ENCODE measurements around the gene NIN.
"Not testable (repeated sequence)": the region's sequence is repeated elsewhere in the genome, so short reads cannot be mapped to it uniquely, and the experiment has no call there.

Gene NIN

DNA sequence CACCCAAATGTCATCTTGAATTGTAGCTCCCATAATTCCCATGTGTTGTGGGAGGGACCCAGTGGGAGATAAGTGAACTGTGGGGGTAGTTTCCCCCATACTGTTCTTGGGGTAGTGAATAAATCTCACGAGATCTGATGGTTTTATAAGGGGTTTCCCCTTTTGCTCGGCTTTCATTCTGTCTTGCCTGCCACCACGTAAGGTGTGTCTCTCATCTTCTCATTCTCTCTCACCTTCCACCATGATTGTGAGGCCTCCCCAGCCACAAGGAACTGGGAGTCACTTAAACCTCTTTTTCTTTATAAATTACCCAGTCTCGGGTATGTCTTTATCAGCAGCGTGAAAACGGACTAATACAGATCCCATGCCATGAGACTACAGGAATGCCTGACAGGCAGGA lies 11.7 kb downstream of the NIN start:
- not testable (repeated sequence) for DNase-seq (ENCODE audit: low read depth in 4 of 4, low spot score in 1 of 4)

- no peak for DNase-seq (ENCODE audit: low read depth in 4 of 4, low spot score in 1 of 4)
Observed at GRCh38 chr14:50816395-50817047, 14.4 kb downstream of the NIN start.

DNA sequence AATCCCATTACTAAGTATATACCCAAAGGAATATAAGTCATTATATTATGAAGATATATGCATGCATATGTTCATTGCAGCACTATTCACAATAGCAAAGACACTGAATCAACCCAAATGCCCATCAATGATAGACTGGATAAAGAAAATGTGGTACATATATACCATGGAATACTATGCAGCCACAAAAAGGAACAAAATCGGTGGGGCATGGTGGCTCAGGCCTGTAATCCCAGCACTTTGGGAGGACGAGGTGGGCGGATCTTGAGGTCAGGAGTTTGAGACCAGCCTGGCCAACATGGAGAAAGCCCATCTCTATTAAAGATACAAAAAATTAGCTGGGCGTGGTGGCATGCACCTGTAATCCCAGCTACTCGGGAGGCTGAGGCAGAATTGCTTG lies 15.4 kb downstream of the NIN start:
- DNase-seq (ENCODE audit: low read depth in 4 of 4, low spot score in 1 of 4): not testable (repeated sequence)

DNA sequence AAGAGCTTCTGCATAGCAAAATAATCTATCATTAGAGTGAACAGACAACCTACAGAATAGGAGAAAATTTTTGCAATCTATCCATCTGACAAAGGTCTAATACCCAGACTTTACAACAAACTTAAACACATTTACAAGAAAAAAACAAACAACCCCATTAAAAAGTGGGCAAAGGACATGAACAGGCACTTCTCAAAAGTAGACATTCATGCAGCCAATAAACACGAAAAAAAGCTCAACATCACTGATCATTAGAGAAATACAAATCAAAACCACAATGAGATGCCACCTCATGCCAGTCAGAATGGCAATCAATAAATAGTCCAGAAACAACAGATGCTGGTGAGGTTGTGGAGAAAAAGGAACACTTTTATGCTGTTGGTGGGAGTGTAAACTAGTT lies 15.9 kb downstream of the NIN start:
- DNase-seq (ENCODE audit: low read depth in 4 of 4, low spot score in 1 of 4): not testable (repeated sequence)

GRCh38 chr14:50814161-50814560 lies 16.8 kb downstream of the NIN start:
- DNase-seq (ENCODE audit: low read depth in 4 of 4, low spot score in 1 of 4): no peak

GRCh38 chr14:50813544-50813863 lies 17.5 kb downstream of the NIN start:
- no peak for DNase-seq (ENCODE audit: low read depth in 4 of 4, low spot score in 1 of 4)

GRCh38 chr14:50812856-50813543 lies 18.0 kb downstream of the NIN start:
- no peak for DNase-seq (ENCODE audit: low read depth in 4 of 4, low spot score in 1 of 4)

- no peak for DNase-seq (ENCODE audit: low read depth in 4 of 4, low spot score in 1 of 4)
Observed at GRCh38 chr14:50812180-50812579, 18.8 kb downstream of the NIN start.

DNA sequence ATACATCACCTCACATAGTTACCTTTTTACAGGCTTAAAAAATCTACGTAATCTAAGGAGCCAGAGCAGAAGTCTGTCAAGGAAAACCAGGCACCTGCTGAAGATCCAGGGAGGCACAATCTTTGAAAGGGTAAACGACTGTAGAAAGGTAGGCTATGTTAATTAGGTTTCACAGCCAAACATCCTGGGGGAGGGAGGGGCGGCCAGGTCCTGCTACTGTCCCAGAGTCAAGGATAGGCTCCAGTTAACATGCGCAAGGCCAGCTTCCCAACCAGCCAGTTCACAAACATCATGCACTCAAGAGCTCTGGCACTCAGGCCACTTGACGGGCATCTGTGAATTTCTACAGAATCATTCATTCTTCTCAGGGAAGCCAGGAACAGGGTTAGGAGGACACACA lies 22.9 kb downstream of the NIN start:
- DNase-seq (ENCODE audit: low read depth in 4 of 4, low spot score in 1 of 4): no peak

GRCh38 chr14:50806241-50806933 lies 24.6 kb downstream of the NIN start:
- no peak for DNase-seq (ENCODE audit: low read depth in 4 of 4, low spot score in 1 of 4)

- DNase-seq (ENCODE audit: low read depth in 4 of 4, low spot score in 1 of 4): no peak
Observed at GRCh38 chr14:50805396-50805795, 25.6 kb downstream of the NIN start.

GRCh38 chr14:50804181-50804721 lies 26.7 kb downstream of the NIN start:
- no peak for DNase-seq (ENCODE audit: low read depth in 4 of 4, low spot score in 1 of 4)

DNA sequence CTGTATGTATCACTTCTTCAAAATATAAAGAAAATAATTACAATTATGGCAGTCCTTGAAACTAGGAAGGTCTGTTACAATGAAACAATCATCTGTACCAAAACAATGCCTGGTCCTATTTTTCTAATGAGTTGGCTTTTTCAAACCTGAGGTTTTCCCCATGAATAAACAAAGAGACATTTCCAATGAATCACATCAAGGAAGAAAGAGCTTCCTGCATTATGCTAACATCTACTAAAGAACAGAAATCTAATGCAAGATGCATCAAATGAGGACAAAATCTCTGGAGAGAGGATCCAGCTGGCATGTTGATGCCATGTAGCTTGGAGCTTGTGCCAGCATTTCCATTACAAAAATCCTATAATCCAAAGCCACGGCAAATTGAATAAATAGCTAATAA lies 29.3 kb downstream of the NIN start:
- no peak for DNase-seq (ENCODE audit: low read depth in 4 of 4, low spot score in 1 of 4)

GRCh38 chr14:50800032-50800431 lies 30.9 kb downstream of the NIN start:
- no peak for DNase-seq (ENCODE audit: low read depth in 4 of 4, low spot score in 1 of 4)

DNA sequence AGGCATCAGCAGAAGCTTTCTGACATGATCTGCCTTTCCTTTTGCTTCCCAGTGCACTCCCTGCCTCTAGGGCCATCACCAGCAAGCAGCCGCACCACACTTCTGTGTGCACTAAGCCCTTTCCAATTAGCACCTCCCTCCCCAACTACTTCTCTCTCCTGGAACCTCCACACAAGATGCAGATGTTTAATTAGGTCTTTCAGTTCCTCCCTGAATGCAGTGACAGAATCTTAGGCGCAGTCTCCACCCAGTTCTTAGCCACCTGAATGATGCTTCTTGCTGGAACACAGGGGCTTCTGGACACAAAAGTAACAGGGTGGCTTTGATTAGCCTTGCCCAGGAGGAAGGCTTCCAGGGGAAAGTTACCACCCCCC lies 32.9 kb downstream of the NIN start:
- DNase-seq (ENCODE audit: low read depth in 4 of 4, low spot score in 1 of 4): no peak

GRCh38 chr14:50797250-50798047 lies 33.5 kb downstream of the NIN start:
- DNase-seq (ENCODE audit: low read depth in 4 of 4, low spot score in 1 of 4): no peak

GRCh38 chr14:50796390-50796789 lies 34.6 kb downstream of the NIN start:
- DNase-seq (ENCODE audit: low read depth in 4 of 4, low spot score in 1 of 4): no peak

GRCh38 chr14:50795909-50796308 lies 35.1 kb downstream of the NIN start:
- no peak for DNase-seq (ENCODE audit: low read depth in 4 of 4, low spot score in 1 of 4)

GRCh38 chr14:50795142-50795541 lies 35.8 kb downstream of the NIN start:
- no peak for DNase-seq (ENCODE audit: low read depth in 4 of 4, low spot score in 1 of 4)

GRCh38 chr14:50794068-50794645 lies 36.8 kb downstream of the NIN start:
- no peak for DNase-seq (ENCODE audit: low read depth in 4 of 4, low spot score in 1 of 4)

- DNase-seq (ENCODE audit: low read depth in 4 of 4, low spot score in 1 of 4): no peak
Observed at GRCh38 chr14:50792634-50793068, 38.3 kb downstream of the NIN start.

Data from stimulated activated CD4-positive, alpha-beta T cell treated with anti-CD3 and anti-CD28 coated beads, Interleukin-1b, Interleukin-23, amount 100 ng/mL, for 24 hours (primary cell).